ENCODE measurements around the gene NOTCH1.

Gene NOTCH1

DNA sequence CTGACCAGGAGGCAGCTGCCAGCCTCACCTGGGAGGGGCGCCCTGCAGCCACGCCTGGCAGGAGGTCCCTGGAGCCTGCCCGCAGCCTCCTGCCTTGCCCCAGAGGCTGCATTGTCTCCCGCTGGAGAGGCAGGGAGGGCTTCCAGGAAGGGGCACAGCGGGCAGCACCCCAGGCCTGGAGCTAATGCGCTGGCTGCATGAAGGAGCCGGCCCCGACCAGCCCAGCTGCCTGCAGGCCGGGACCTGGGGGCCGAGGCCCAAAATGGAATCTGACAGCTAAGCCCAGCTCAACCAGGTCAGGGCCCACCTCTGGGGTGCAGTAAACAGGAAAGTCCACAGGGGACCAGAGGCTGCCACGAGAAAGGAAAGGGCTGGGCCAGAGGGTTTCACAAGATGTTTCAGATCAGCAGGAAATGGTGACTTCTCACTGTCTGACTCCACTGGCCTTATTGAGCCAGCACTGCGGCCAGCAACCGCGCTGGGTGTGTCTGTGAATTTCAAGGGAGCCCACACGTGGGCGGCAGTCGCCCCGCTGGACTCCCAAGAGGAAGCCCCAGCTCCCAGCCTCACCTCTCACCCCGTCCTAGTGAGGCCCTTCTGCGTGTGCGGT lies 18.6 kb upstream of the NOTCH1 start:
- Histone ChIP-seq H3K9me3 (replicated peaks; ENCODE audit: insufficient read depth, low read length) (no peaks in the 10 kb centered on the region), H3K4me1 (ENCODE audit: low read length) (peaks cover 16% of the 10 kb centered on the region), H3K27me3 (replicated peaks; ENCODE audit: insufficient read depth, low read length) (no peaks in the 10 kb centered on the region), H3K4me3 (ENCODE audit: low read length) (no peak overlapping the region), H3K79me2 (ENCODE audit: low read length) (no peaks in the 10 kb centered on the region), H3F3A (ENCODE audit: insufficient read depth, low read length) (no peaks in the 10 kb centered on the region), H3K9me2 (replicated peaks; ENCODE audit: insufficient read depth, low read length) (no peaks in the 10 kb centered on the region), H3K9ac (ENCODE audit: low read length) (peak overlapping the region; percentile 48), H3K4me2 (ENCODE audit: low read depth, low read length) (peak overlapping the region; percentile 66), H2AFZ (ENCODE audit: low read length) (peak overlapping the region; percentile 83), H3K36me3 (replicated peaks; ENCODE audit: insufficient read depth, low read length) (no peaks in the 10 kb centered on the region), H3K27ac (ENCODE audit: low read length) (peak overlapping the region; percentile 51; the same call in 1 of the 2 replicates), H4K20me1 (ENCODE audit: insufficient read depth, low read length) (no peaks in the 10 kb centered on the region)
- peak; percentile 74 for DNase-seq
- TF ChIP-seq EZH2 (optimal IDR thresholded peaks at IDR 0.05; ENCODE audit: low read depth, low read length), result no peak
- TF ChIP-seq, protein P1, sequence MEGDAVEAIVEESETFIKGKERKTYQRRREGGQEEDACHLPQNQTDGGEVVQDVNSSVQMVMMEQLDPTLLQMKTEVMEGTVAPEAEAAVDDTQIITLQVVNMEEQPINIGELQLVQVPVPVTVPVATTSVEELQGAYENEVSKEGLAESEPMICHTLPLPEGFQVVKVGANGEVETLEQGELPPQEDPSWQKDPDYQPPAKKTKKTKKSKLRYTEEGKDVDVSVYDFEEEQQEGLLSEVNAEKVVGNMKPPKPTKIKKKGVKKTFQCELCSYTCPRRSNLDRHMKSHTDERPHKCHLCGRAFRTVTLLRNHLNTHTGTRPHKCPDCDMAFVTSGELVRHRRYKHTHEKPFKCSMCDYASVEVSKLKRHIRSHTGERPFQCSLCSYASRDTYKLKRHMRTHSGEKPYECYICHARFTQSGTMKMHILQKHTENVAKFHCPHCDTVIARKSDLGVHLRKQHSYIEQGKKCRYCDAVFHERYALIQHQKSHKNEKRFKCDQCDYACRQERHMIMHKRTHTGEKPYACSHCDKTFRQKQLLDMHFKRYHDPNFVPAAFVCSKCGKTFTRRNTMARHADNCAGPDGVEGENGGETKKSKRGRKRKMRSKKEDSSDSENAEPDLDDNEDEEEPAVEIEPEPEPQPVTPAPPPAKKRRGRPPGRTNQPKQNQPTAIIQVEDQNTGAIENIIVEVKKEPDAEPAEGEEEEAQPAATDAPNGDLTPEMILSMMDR (IDR thresholded peaks at IDR 0.05; ENCODE audit: low read length), result peak; percentile 36

DNA sequence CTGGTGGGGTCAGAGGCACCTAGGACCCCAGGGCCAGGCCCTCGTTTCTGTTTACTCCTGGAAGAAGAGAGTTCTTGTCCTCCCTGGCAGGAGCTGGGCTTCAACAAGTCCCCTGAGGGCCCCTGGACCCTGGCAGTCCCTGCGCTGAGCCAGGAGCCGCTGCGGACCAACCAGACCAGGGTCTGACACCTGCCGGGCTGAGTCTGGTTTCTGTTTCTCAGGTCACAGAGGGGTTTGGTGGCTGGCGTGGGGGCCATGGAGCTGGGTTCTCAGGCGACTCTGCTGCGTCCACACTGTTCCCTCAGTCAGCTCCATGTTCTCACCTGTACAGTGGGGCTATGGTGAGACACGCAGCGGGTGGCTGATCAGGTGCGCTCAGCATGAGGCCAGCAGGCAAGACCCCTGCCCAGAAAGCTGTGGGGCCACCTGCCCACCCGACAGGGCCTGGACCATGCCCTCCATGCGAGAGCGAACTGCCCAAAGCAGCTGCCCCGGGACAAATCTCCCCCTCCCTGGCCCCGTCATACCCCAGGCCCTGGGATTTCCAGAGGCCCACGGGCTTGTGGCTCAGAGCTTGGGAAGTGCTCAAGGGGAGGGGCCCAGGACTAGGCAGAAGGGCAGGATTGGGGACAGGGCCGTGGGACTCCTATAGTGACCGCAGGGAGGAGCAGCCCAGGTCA lies 17.9 kb upstream of the NOTCH1 start:
- Histone ChIP-seq H3K9ac (ENCODE audit: low read length) (peak overlapping the region; percentile 48; the same call in 1 of the 2 replicates), H3K79me2 (ENCODE audit: low read length) (no peaks in the 10 kb centered on the region), H3K4me1 (ENCODE audit: low read length) (peaks cover 16% of the 10 kb centered on the region), H3K27ac (ENCODE audit: low read length) (peak overlapping the region; percentile 51; the same call in 1 of the 2 replicates), H2AFZ (ENCODE audit: low read length) (peak overlapping the region; percentile 83), H3K27me3 (replicated peaks; ENCODE audit: insufficient read depth, low read length) (no peaks in the 10 kb centered on the region), H3K4me2 (ENCODE audit: low read depth, low read length) (peak overlapping the region; percentile 66; the same call in 1 of the 2 replicates), H4K20me1 (ENCODE audit: insufficient read depth, low read length) (no peaks in the 10 kb centered on the region), H3K36me3 (replicated peaks; ENCODE audit: insufficient read depth, low read length) (no peaks in the 10 kb centered on the region), H3K9me2 (replicated peaks; ENCODE audit: insufficient read depth, low read length) (no peaks in the 10 kb centered on the region), H3K9me3 (replicated peaks; ENCODE audit: insufficient read depth, low read length) (no peaks in the 10 kb centered on the region), H3F3A (ENCODE audit: insufficient read depth, low read length) (no peaks in the 10 kb centered on the region), H3K4me3 (ENCODE audit: low read length) (no peak overlapping the region)
- TF ChIP-seq EZH2phosphoT487 (IDR thresholded peaks at IDR 0.05; ENCODE audit: low read length), result no peak
- TF ChIP-seq, protein P1 (IDR thresholded peaks at IDR 0.05; ENCODE audit: low read length), result no peak
- no peak for TF ChIP-seq EZH2 (optimal IDR thresholded peaks at IDR 0.05; ENCODE audit: low read depth, low read length)
- DNase-seq, result no peak

DNA sequence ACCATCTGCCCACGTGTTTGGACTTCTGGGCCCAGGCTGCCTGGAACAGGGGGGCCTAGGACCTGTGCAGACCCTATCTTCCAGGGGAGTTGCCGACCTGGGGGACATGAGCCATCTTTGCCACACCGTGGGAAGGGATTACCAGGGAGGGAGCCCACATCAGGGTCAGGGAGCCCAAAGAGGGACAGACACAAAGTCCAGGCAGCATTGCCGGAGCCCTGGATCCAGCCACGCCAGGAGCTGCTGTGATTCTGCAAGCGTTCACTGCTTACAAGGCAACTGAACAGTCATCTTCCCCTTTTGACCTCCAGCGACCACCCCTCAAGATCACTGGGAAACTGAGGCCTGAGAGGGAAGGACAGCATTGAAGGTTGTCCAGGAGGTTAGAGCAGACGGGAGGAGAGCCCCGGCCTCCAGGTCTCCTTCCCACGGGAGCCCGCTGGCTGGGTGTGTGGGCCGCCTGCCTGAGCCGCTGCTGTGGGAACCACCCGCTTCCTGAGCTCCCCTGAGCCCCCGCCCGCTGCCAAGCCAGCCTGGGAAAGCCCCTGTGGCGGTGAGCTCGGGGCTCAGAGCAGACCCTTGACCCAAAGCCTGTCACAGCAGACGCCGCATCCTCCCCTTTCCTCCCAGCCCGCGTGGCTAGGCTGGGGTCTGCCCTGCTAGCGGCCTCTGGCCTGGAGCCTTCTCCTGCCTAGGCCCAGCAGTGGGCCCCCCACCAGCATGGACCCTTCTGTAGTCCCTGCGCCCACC lies 17.1 kb upstream of the NOTCH1 start:
- Histone ChIP-seq H3K4me3 (ENCODE audit: low read length) (no peak overlapping the region), H3K4me2 (ENCODE audit: low read depth, low read length) (no peak overlapping the region), H3K79me2 (ENCODE audit: low read length) (no peaks in the 10 kb centered on the region), H3K27ac (ENCODE audit: low read length) (no peak overlapping the region), H3K9ac (ENCODE audit: low read length) (no peak overlapping the region), H4K20me1 (ENCODE audit: insufficient read depth, low read length) (no peaks in the 10 kb centered on the region), H3K27me3 (replicated peaks; ENCODE audit: insufficient read depth, low read length) (no peaks in the 10 kb centered on the region), H2AFZ (ENCODE audit: low read length) (no peak overlapping the region), H3K9me3 (replicated peaks; ENCODE audit: insufficient read depth, low read length) (no peaks in the 10 kb centered on the region), H3F3A (ENCODE audit: insufficient read depth, low read length) (no peaks in the 10 kb centered on the region), H3K4me1 (ENCODE audit: low read length) (peaks cover 16% of the 10 kb centered on the region), H3K36me3 (replicated peaks; ENCODE audit: insufficient read depth, low read length) (no peaks in the 10 kb centered on the region), H3K9me2 (replicated peaks; ENCODE audit: insufficient read depth, low read length) (no peaks in the 10 kb centered on the region)
- TF ChIP-seq, protein P1 (IDR thresholded peaks at IDR 0.05; ENCODE audit: low read length), result no peak
- TF ChIP-seq EZH2 (optimal IDR thresholded peaks at IDR 0.05; ENCODE audit: low read depth, low read length) (no peak), EZH2phosphoT487 (IDR thresholded peaks at IDR 0.05; ENCODE audit: low read length) (no peak)
- DNase-seq, result no peak
